Karpas-422 (cell line): ENCODE measurements around the gene AIMP1. TPM values are rescaled to one million over a fixed set of nuclear protein-coding genes. Genes with fewer than 3 reads are reported as not detected.

Experiments used
- DNase-seq: peaks from one replicate; pipeline ENCODE4 v3.0.0-alpha.2; 2015
- H2AFZ ChIP-seq: fragments of 200-600 bp; sonication (generic); 2 replicates; pipeline ENCODE4 v1.6.1; 2014; ENCODE audit warnings: antibody characterized with exemption, low read length, mixed read lengths
- H3K27ac ChIP-seq: fragments of 200-600 bp; sonication (generic); 2 replicates; pipeline ENCODE4 v1.5.1; 2014; ENCODE audit warnings: mild to moderate bottlenecking, low read length, moderate library complexity
- H3K27me3 ChIP-seq: fragments of 200-600 bp; sonication (generic); 2 replicates; pipeline ENCODE4 v1.6.1; 2014; ENCODE audit warnings: low read length, mixed read lengths
- H3K36me3 ChIP-seq: fragments of 200-600 bp; sonication (generic); 2 replicates; pipeline ENCODE4 v1.6.1; 2014; ENCODE audit warnings: low read length, mixed read lengths; ENCODE audit not compliant: insufficient read depth
- H3K4me1 ChIP-seq: fragments of 200-600 bp; sonication (generic); 2 replicates; pipeline ENCODE4 v1.6.1; 2014; ENCODE audit warnings: mild to moderate bottlenecking, low read length, mixed read lengths
- H3K4me2 ChIP-seq: fragments of 200-600 bp; sonication (generic); 2 replicates; pipeline ENCODE4 v1.6.1; 2014; ENCODE audit warnings: low read length, low read depth, mild to moderate bottlenecking; ENCODE audit not compliant: poor library complexity, severe bottlenecking
- H3K4me3 ChIP-seq: fragments of 200-600 bp; sonication (generic); 2 replicates; pipeline ENCODE4 v1.5.1; 2014; ENCODE audit warnings: mild to moderate bottlenecking, antibody characterized with exemption, low read length, mixed read lengths
- H3K79me2 ChIP-seq: fragments of 200-600 bp; sonication (generic); 2 replicates; pipeline ENCODE4 v1.6.1; 2014; ENCODE audit warnings: mild to moderate bottlenecking, low read length, mixed read lengths
- H3K9ac ChIP-seq: fragments of 200-600 bp; sonication (generic); 2 replicates; pipeline ENCODE4 v1.6.0; 2014; ENCODE audit warnings: low read length
- H3K9me2 ChIP-seq: fragments of 200-600 bp; sonication (generic), shearing (Covaris generic); replicated peaks from 2 replicates; pipeline ENCODE4 v1.6.0; 2014; ENCODE audit warnings: mild to moderate bottlenecking, low read length, moderate library complexity; ENCODE audit not compliant: insufficient read depth
- H3K9me3 ChIP-seq: fragments of 300-700, 200-600 bp; sonication (generic); 2 replicates; pipeline ENCODE4 v1.6.1; 2014; ENCODE audit warnings: low read length, mixed read lengths
- H4K20me1 ChIP-seq: fragments of 200-600 bp; sonication (generic); 2 replicates; pipeline ENCODE4 v1.6.1; 2014; ENCODE audit warnings: mild to moderate bottlenecking, antibody characterized with exemption, low read length, low read depth; ENCODE audit not compliant: insufficient read depth
- total RNA-seq: library from RNA; depleted of rRNA; stranded (reverse); fragments of >200 nt; shearing (Covaris generic); gene quantifications from 2 replicates; pipeline ENCODE4 v1.2.3, GENCODE V29; 2014; ENCODE audit warnings: low replicate concordance

Gene AIMP1
- total RNA-seq, 1 experiment from 2014 or later = 38.7 TPM

- Histone ChIP-seq H3K4me2 (no peak overlapping the region), H2AFZ (no peak overlapping the region), H3K4me3 (no peak overlapping the region), H4K20me1 (no peaks in the 10 kb centered on the region), H3K4me1 (peaks cover 23% of the 10 kb centered on the region), H3K9me3 (no peaks in the 10 kb centered on the region), H3K27me3 (no peaks in the 10 kb centered on the region), H3K27ac (no peak overlapping the region), H3K9me2 (no peaks in the 10 kb centered on the region), H3K9ac (no peak overlapping the region), H3K36me3 (peaks cover 61% of the 10 kb centered on the region), H3K79me2 (peaks cover 81% of the 10 kb centered on the region)
- no peak for DNase-seq
Observed at GRCh38 chr4:106303548-106304281, 12.6 kb upstream of the AIMP1 start.

GRCh38 chr4:106304632-106305031 lies 11.7 kb upstream of the AIMP1 start:
- no peaks in the 10 kb centered on the region for H3K9me2 ChIP-seq
- DNase-seq = no peak
- no peak overlapping the region for H3K9ac ChIP-seq
- no peaks in the 10 kb centered on the region for H3K9me3 ChIP-seq
- no peak overlapping the region for H3K27ac ChIP-seq
- no peaks in the 10 kb centered on the region for H4K20me1 ChIP-seq
- H3K4me3 ChIP-seq = no peak overlapping the region
- peaks cover 77% of the 10 kb centered on the region for H3K79me2 ChIP-seq
- H3K4me1 ChIP-seq = peaks cover 26% of the 10 kb centered on the region
- H3K27me3 ChIP-seq = no peaks in the 10 kb centered on the region
- peaks cover 54% of the 10 kb centered on the region for H3K36me3 ChIP-seq
- H2AFZ ChIP-seq = no peak overlapping the region
- no peak overlapping the region for H3K4me2 ChIP-seq

- H3K4me3 ChIP-seq = no peak overlapping the region
- H3K9me2 ChIP-seq = no peaks in the 10 kb centered on the region
- H3K4me1 ChIP-seq = peaks cover 26% of the 10 kb centered on the region
- peaks cover 45% of the 10 kb centered on the region for H3K36me3 ChIP-seq
- H4K20me1 ChIP-seq = no peaks in the 10 kb centered on the region
- no peak overlapping the region for H3K27ac ChIP-seq
- H3K79me2 ChIP-seq = peaks cover 77% of the 10 kb centered on the region
- no peaks in the 10 kb centered on the region for H3K27me3 ChIP-seq
- H3K9me3 ChIP-seq = no peaks in the 10 kb centered on the region
- no peak for DNase-seq
- H3K9ac ChIP-seq = no peak overlapping the region
- no peak overlapping the region for H3K4me2 ChIP-seq
- H2AFZ ChIP-seq = no peak overlapping the region
Observed at GRCh38 chr4:106305435-106306055, 10.8 kb upstream of the AIMP1 start.

GRCh38 chr4:106306561-106306960 lies 9.8 kb upstream of the AIMP1 start:
- H4K20me1 ChIP-seq = no peaks in the 10 kb centered on the region
- peaks cover 81% of the 10 kb centered on the region for H3K79me2 ChIP-seq
- peaks cover 26% of the 10 kb centered on the region for H3K4me1 ChIP-seq
- H3K4me2 ChIP-seq = no peak overlapping the region
- H2AFZ ChIP-seq = no peak overlapping the region
- no peaks in the 10 kb centered on the region for H3K9me2 ChIP-seq
- H3K4me3 ChIP-seq = no peak overlapping the region
- no peak overlapping the region for H3K27ac ChIP-seq
- H3K27me3 ChIP-seq = no peaks in the 10 kb centered on the region
- no peak overlapping the region for H3K9ac ChIP-seq
- H3K9me3 ChIP-seq = no peaks in the 10 kb centered on the region
- DNase-seq = no peak
- peaks cover 39% of the 10 kb centered on the region; the same call in 1 of the 2 replicates for H3K36me3 ChIP-seq

- H3K4me1 ChIP-seq = peaks cover 42% of the 10 kb centered on the region
- H3K79me2 ChIP-seq = peaks cover 95% of the 10 kb centered on the region
- H3K36me3 ChIP-seq = peaks cover 3% of the 10 kb centered on the region; the same call in 1 of the 2 replicates
- no peak for DNase-seq
- H4K20me1 ChIP-seq = no peaks in the 10 kb centered on the region; the same call in 1 of the 2 replicates
- no peak overlapping the region for H3K4me3 ChIP-seq
- no peaks in the 10 kb centered on the region for H3K27me3 ChIP-seq
- no peak overlapping the region for H3K27ac ChIP-seq
- no peaks in the 10 kb centered on the region for H3K9me2 ChIP-seq
- no peaks in the 10 kb centered on the region for H3K9me3 ChIP-seq
- no peak overlapping the region for H2AFZ ChIP-seq
- no peak overlapping the region for H3K9ac ChIP-seq
- H3K4me2 ChIP-seq = no peak overlapping the region
Observed at GRCh38 chr4:106312377-106312776, 4.0 kb upstream of the AIMP1 start.

GRCh38 chr4:106312997-106313522 lies 3.3 kb upstream of the AIMP1 start:
- Histone ChIP-seq H3K9ac (no peak overlapping the region), H3K27me3 (no peaks in the 10 kb centered on the region), H3K4me3 (no peak overlapping the region), H3K4me1 (peaks cover 49% of the 10 kb centered on the region), H3K9me2 (no peaks in the 10 kb centered on the region), H3K9me3 (no peaks in the 10 kb centered on the region), H3K27ac (no peak overlapping the region), H2AFZ (no peak overlapping the region), H3K79me2 (peaks cover 96% of the 10 kb centered on the region), H4K20me1 (no peaks in the 10 kb centered on the region; the same call in 1 of the 2 replicates), H3K4me2 (peak overlapping the region; percentile 90), H3K36me3 (peaks cover under 1% of the 10 kb centered on the region; the same call in 1 of the 2 replicates)
- no peak for DNase-seq

- Histone ChIP-seq H2AFZ (no peak overlapping the region), H3K4me1 (peaks cover 52% of the 10 kb centered on the region), H4K20me1 (no peaks in the 10 kb centered on the region; the same call in 1 of the 2 replicates), H3K9ac (peak overlapping the region; percentile 91), H3K4me2 (peak overlapping the region; percentile 90), H3K4me3 (peak overlapping the region; percentile 95), H3K36me3 (peaks cover 19% of the 10 kb centered on the region), H3K9me2 (no peaks in the 10 kb centered on the region), H3K79me2 (peaks cover 100% of the 10 kb centered on the region), H3K27me3 (no peaks in the 10 kb centered on the region), H3K27ac (peak overlapping the region; percentile 77; the same call in 1 of the 2 replicates), H3K9me3 (no peaks in the 10 kb centered on the region)
- no peak for DNase-seq
Observed at GRCh38 chr4:106314960-106315359, 1.4 kb upstream of the AIMP1 start.

- Histone ChIP-seq H3K36me3 (peaks cover 25% of the 10 kb centered on the region), H3K27ac (peak overlapping the region; percentile 77), H3K4me3 (peak overlapping the region; percentile 95), H2AFZ (peak overlapping the region; percentile 44; the same call in 1 of the 2 replicates), H3K9ac (peak overlapping the region; percentile 91), H3K9me3 (no peaks in the 10 kb centered on the region), H3K27me3 (no peaks in the 10 kb centered on the region), H3K79me2 (peaks cover 100% of the 10 kb centered on the region), H3K4me1 (peaks cover 52% of the 10 kb centered on the region), H3K9me2 (no peaks in the 10 kb centered on the region), H4K20me1 (no peaks in the 10 kb centered on the region; the same call in 1 of the 2 replicates), H3K4me2 (peak overlapping the region; percentile 90)
- DNase-seq = peak; percentile 75
Observed at GRCh38 chr4:106315476-106315967, 828 bp upstream of the AIMP1 start.
